ENCODE data around the gene MMP15.
"Not testable (repeated sequence)": the region's sequence is repeated elsewhere in the genome, so short reads cannot be mapped to it uniquely, and the experiment has no call there.

MMP15 gene

DNA sequence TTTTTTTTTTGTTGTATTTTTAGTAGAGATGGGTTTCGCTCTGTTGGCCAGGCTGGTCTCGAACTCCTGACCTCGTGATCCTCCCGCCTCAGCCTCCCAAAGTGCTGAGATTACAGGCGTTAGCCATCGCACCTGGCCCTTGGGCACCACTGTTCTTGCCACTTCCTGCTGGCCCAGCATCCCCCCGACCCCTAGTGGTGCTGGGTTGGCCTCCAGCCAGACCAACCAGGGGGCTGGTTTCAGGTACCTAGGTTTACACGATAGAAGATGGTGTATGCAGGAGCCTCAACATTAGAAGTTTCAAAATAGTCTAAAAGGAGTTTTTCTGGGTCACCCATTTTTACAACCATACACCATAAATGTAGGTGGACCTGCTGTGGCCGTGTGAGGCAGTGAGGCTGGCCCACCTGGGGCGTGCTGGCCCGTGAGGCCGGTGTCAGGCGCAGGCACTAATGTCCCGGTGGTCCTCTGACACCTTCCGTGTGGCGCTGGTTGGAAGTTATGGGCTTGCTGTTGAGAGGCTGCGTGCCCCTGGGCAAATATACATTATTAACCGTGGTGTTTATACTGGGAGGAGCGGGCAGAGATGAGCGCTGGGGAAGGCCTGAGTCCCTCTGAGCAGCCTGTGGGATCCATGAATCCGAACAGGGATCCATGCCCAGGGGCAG, 60.2 kb downstream of the MMP15 start:
- no peak for DNase-seq (ENCODE audit: low read depth in 3 of 3, low spot score in 1 of 3)

- no peak for DNase-seq (ENCODE audit: low read depth in 3 of 3, low spot score in 1 of 3)
Measured at GRCh38 chr16:58086381-58087208, 61.0 kb downstream of the MMP15 start.

GRCh38 chr16:58087209-58087913, 61.8 kb downstream of the MMP15 start:
- no peak for DNase-seq (ENCODE audit: low read depth in 3 of 3, low spot score in 1 of 3)

- no peak for DNase-seq (ENCODE audit: low read depth in 3 of 3, low spot score in 1 of 3)
Measured at GRCh38 chr16:58088091-58088490, 62.5 kb downstream of the MMP15 start.

- DNase-seq (ENCODE audit: low read depth in 3 of 3, low spot score in 1 of 3) = not testable (repeated sequence)
Measured at GRCh38 chr16:58090396-58090795, 64.8 kb downstream of the MMP15 start.

DNA sequence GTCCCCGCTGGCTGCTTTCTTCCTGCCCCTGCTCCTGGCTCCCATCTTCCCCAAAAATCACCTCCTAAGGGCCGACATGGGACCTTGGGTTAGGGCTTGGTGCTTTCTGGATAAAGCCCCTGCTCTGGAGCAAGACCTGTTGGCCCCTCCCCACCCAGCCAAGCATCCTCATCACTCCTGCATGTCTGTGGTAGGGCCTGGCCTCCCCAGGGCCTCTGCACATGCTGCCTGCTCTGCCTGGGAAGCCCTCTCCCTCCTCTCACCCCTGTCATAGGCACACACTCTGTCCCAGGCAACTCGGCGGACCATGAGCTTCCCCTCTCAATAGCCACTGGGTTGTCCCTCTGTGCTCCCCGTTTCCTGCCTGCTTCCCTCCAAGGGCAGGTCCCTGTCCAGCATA, 68.5 kb downstream of the MMP15 start:
- DNase-seq (ENCODE audit: low read depth in 3 of 3, low spot score in 1 of 3) = no peak

GRCh38 chr16:58094791-58095574, 69.4 kb downstream of the MMP15 start:
- DNase-seq (ENCODE audit: low read depth in 3 of 3, low spot score in 1 of 3) = no peak

- not testable (repeated sequence) for DNase-seq (ENCODE audit: low read depth in 3 of 3, low spot score in 1 of 3)
Measured at GRCh38 chr16:58095575-58095960, 70.0 kb downstream of the MMP15 start.

DNA sequence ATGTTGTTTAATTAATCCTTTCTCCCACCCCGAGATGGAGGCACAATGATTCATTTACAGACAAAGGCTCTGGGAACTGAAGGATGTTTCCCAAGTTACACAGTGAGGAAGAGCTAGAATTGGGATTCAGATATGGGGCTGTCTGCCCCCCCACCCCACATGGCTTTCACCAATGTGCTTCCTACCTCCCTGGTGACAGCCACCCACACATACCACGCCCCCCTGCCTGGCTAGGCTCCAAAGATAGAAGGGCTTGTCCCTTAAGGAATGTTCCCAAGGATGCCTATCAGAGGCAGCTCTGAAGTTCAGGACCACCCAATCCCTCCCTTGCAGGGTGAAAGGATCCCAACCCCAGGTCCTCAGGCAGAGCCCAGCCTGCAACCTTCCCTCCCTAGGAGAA, 70.7 kb downstream of the MMP15 start:
- no peak for DNase-seq (ENCODE audit: low read depth in 3 of 3, low spot score in 1 of 3)
